Measurements from ENCODE around the gene DNM2. TPM values are rescaled to one million over a fixed set of nuclear protein-coding genes. Genes with fewer than 3 reads are reported as not detected.
A peak's percentile ranks its signal among the peaks of the same experiment; 100 is the strongest.

Gene DNM2
- total and polyA plus RNA-seq, 9 donors: 49.9 to 81.7 (median 68.3) TPM

DNA sequence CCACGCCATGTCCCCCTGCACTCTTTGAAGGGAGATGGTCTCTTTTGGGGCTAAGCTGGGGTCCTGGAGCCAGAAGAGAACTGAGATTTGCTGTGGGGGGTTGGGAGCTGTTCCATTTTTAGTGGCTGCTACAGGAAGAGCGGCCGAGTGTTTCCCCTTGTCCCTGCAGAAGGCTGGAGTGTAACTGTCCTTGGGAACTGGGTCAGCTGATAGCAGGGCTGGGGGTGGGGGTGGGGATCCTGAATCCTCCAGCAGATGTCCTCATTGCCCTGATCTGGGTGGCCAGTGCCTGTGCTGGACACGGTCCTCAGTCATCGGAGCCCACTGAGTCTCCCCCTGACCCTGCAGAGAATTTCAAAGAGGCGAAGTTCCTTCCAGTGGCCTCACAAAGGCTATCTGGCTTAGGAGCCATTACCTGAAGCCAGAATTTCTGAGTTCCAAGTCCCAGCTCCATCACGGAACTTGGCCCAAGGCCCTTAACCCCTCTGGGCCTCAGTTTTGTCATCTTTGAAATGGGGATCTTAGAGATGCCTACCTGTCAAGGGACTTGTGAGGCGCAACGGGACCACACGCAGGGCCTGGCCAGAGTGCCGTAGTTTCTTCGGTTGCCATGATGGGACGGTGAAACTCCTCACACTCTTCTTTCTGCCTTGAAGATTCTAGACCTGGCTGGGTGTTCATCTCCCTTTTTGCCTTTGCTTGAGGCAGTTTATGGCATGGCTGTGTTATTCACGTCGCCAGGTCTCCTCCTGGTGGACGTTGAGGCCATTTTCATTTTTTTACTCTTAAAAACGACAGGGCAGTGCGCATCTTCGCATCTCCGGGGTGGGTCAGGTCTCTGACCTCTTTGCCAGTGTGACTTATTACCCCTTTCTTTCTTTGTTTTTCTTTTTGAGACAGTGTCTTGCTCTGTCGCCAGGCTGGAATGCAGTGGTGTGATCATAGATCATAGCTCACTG, 51.9 kb downstream of the DNM2 start:
- peak; percentile 85 for DNase-seq
- H3K27ac ChIP-seq (ENCODE audit: low read length): peak overlapping the region; percentile 83
- H3K9me3 ChIP-seq (replicated peaks; ENCODE audit: control insufficient read depth, low read depth, low read length): no peaks in the 10 kb centered on the region
- H3K27me3 ChIP-seq (ENCODE audit: control insufficient read depth, insufficient read depth, low read length): no peaks in the 10 kb centered on the region
- H3K4me1 ChIP-seq (ENCODE audit: control insufficient read depth, insufficient read depth, low read length): peaks cover 40% of the 10 kb centered on the region
- peaks cover 34% of the 10 kb centered on the region for H3K36me3 ChIP-seq (ENCODE audit: control insufficient read depth, insufficient read depth, low read length)
- 43% methylated on average over 14 of the region's 21 CpGs for WGBS (ENCODE audit: insufficient coverage)
- H3K4me3 ChIP-seq (ENCODE audit: low read length): no peak overlapping the region

DNA sequence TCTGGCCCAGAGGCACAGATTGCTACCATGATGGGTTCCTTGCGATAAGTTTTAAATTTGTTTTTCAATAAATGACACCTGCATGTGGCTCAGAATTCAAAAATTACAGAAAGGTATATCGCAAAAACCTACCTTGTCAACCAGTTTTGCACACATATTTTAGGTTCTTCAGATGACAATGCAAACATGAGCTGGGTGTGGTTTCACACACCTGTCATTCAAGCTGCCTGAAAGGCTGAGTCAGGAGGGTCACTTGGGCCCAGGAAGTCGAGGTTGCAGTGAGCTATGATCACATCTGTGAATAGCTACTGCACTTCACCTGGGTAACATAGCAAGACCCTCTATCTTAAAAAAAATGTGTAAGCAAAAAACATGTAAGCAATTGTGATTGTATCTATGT, 56.1 kb downstream of the DNM2 start:
- Histone ChIP-seq H3K9me3 (replicated peaks; ENCODE audit: control insufficient read depth, low read depth, low read length) (no peaks in the 10 kb centered on the region), H3K27ac (ENCODE audit: low read length) (no peak overlapping the region), H3K4me3 (ENCODE audit: low read length) (no peak overlapping the region), H3K4me1 (ENCODE audit: control insufficient read depth, insufficient read depth, low read length) (peaks cover 13% of the 10 kb centered on the region), H3K27me3 (ENCODE audit: control insufficient read depth, insufficient read depth, low read length) (no peaks in the 10 kb centered on the region), H3K36me3 (ENCODE audit: control insufficient read depth, insufficient read depth, low read length) (peaks cover 65% of the 10 kb centered on the region)
- DNase-seq: no peak
- WGBS (ENCODE audit: insufficient coverage): 90% methylated on average over 2 of the region's 3 CpGs

DNA sequence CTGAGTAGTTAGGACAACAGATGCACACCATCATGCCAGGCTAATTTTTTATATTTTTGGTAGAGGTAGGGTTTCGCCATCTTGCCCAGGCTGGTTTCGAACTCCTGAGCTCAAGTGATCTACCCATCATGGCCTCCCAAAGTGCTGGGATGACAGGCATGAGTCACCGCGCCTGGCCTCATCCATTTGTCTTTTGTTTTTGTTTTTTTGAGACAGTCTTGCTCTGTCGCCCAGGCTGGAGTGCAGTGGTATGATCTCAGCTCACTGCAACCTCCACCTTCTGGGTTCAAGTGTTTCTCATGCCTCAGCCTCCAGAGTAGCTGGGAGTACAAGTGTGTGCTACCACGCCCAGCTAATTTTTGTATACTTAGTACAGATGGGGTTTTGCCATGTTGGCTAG, 57.0 kb downstream of the DNM2 start:
- no peak for DNase-seq

DNA sequence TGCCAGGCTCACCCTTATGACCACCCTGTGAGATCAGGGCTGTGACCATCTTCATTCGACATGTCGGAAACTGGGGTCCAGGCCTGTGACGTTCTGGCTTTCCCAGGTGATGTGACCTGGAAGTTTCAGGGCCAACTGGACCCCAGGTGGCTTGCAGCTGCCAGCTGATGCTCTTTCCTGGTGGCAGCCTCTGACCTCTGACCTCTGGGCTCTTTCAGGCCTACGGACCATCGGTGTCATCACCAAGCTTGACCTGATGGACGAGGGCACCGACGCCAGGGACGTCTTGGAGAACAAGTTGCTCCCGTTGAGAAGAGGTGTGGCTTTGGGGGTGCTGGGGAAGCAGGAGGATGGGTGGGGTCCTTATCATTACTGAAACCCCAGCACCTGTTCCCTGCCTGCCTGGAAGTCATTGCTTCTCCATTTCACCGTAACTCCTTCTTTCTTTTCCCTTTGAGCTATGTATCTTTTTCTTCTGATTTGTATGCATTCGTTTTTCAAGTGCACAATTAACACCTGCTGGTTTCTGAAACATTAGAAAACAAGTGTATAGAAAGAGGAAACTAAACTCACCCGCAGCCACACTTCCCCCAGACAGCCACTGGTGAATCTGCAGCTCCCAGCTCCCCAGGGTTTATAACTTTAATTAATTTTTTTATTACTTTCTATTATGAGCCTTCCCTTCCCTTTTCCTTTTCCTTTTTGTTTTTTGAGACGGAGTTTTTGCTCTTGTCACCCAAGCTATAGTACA, 59.2 kb downstream of the DNM2 start:
- Histone ChIP-seq H3K36me3 (ENCODE audit: control insufficient read depth, insufficient read depth, low read length) (peaks cover 81% of the 10 kb centered on the region), H3K4me1 (ENCODE audit: control insufficient read depth, insufficient read depth, low read length) (peaks cover 6% of the 10 kb centered on the region), H3K27ac (ENCODE audit: low read length) (no peak overlapping the region), H3K27me3 (ENCODE audit: control insufficient read depth, insufficient read depth, low read length) (no peaks in the 10 kb centered on the region), H3K9me3 (replicated peaks; ENCODE audit: control insufficient read depth, low read depth, low read length) (no peaks in the 10 kb centered on the region), H3K4me3 (ENCODE audit: low read length) (no peak overlapping the region)
- whole genome bisulfite sequencing (ENCODE audit: insufficient coverage): 79% methylated on average over 5 of the region's 14 CpGs
- no peak for DNase-seq

More for the DNA sequence above, 57.0 kb downstream of the DNM2 start:
- H3K36me3 ChIP-seq (ENCODE audit: control insufficient read depth, insufficient read depth, low read length): peaks cover 74% of the 10 kb centered on the region
- no peaks in the 10 kb centered on the region for H3K9me3 ChIP-seq (replicated peaks; ENCODE audit: control insufficient read depth, low read depth, low read length)
- H3K27ac ChIP-seq (ENCODE audit: low read length): no peak overlapping the region
- 100% methylated on average over 3 of the region's 6 CpGs for WGBS (ENCODE audit: insufficient coverage)
- H3K27me3 ChIP-seq (ENCODE audit: control insufficient read depth, insufficient read depth, low read length): no peaks in the 10 kb centered on the region
- peaks cover 4% of the 10 kb centered on the region for H3K4me1 ChIP-seq (ENCODE audit: control insufficient read depth, insufficient read depth, low read length)
- H3K4me3 ChIP-seq (ENCODE audit: low read length): no peak overlapping the region

DNA sequence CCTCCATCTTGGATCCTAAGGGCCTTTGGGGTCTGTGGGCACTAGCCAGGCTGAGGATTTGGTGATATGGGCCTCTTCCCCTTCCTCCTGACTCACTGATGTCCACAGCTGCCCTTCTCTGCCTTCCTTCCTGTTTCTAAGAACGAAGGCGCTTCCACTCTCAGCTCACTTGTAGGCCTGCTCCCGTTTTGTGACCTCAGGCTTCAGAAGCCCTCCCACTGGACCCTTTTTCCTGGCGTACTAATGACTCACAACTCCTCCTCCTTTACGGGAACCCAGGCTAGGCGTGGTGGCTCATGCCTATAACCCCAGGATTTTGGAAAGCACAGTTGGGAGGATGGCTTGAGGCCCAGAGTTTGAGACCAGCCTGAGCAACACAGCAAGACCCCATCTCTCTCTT, 62.5 kb downstream of the DNM2 start:
- H3K27ac ChIP-seq (ENCODE audit: low read length): peak overlapping the region; percentile 62
- peaks cover 89% of the 10 kb centered on the region for H3K36me3 ChIP-seq (ENCODE audit: control insufficient read depth, insufficient read depth, low read length)
- H3K4me3 ChIP-seq (ENCODE audit: low read length): no peak overlapping the region
- WGBS (ENCODE audit: insufficient coverage): 53% methylated on average over 4 of the region's 6 CpGs
- H3K4me1 ChIP-seq (ENCODE audit: control insufficient read depth, insufficient read depth, low read length): peaks cover 6% of the 10 kb centered on the region
- no peaks in the 10 kb centered on the region for H3K27me3 ChIP-seq (ENCODE audit: control insufficient read depth, insufficient read depth, low read length)
- H3K9me3 ChIP-seq (replicated peaks; ENCODE audit: control insufficient read depth, low read depth, low read length): no peaks in the 10 kb centered on the region
- DNase-seq: peak; percentile 77

DNA sequence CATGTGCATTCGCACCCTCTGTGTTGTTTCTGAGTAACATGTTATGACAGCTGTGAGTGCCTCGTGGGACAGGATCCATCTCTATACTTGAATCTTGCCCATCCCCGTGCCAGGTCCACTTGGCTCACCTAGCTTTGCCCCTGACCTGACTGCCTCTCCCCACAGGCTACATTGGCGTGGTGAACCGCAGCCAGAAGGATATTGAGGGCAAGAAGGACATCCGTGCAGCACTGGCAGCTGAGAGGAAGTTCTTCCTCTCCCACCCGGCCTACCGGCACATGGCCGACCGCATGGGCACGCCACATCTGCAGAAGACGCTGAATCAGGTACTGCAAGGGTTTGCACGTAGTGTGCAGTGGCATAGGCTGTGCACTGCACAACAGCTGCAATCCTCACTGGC, 64.9 kb downstream of the DNM2 start:
- WGBS (ENCODE audit: insufficient coverage): 96% methylated on average over 12 of the region's 13 CpGs

DNA sequence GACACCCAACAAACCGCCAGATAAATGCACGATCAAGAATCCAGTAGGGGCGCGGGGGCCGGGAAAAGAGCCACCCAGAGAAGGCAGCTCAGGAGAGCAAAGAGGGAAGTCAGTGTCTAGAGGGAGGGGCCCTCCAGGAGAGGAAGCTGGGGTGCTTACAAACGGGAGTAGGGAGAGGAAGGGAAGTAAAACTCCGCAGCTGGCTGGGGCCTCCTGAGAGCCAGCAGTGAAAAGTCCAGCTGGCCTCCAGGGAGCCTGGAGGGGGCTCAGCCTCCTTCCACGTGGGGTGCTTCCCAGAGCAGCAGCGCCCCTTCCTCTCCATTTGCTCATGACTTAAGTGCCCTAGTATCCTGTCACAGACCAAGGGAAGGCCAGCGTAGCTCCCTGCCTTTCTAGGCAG, 66.4 kb downstream of the DNM2 start:
- 70% methylated on average over 8 of the region's 10 CpGs for WGBS (ENCODE audit: insufficient coverage)
- no peaks in the 10 kb centered on the region for H3K9me3 ChIP-seq (replicated peaks; ENCODE audit: control insufficient read depth, low read depth, low read length)
- H3K4me1 ChIP-seq (ENCODE audit: control insufficient read depth, insufficient read depth, low read length): peaks cover 6% of the 10 kb centered on the region
- DNase-seq: peak; percentile 70
- H3K36me3 ChIP-seq (ENCODE audit: control insufficient read depth, insufficient read depth, low read length): peaks cover 88% of the 10 kb centered on the region
- H3K27ac ChIP-seq (ENCODE audit: low read length): peak overlapping the region; percentile 5
- H3K4me3 ChIP-seq (ENCODE audit: low read length): no peak overlapping the region
- no peaks in the 10 kb centered on the region for H3K27me3 ChIP-seq (ENCODE audit: control insufficient read depth, insufficient read depth, low read length)

More for the DNA sequence above, 64.9 kb downstream of the DNM2 start:
- no peaks in the 10 kb centered on the region for H3K27me3 ChIP-seq (ENCODE audit: control insufficient read depth, insufficient read depth, low read length)
- DNase-seq: no peak
- H3K4me3 ChIP-seq (ENCODE audit: low read length): no peak overlapping the region
- H3K4me1 ChIP-seq (ENCODE audit: control insufficient read depth, insufficient read depth, low read length): peaks cover 6% of the 10 kb centered on the region
- H3K9me3 ChIP-seq (replicated peaks; ENCODE audit: control insufficient read depth, low read depth, low read length): no peaks in the 10 kb centered on the region
- peaks cover 87% of the 10 kb centered on the region for H3K36me3 ChIP-seq (ENCODE audit: control insufficient read depth, insufficient read depth, low read length)
- H3K27ac ChIP-seq (ENCODE audit: low read length): no peak overlapping the region

GRCh38 chr19:10788146-10788545, 70.3 kb downstream of the DNM2 start:
- peaks cover 86% of the 10 kb centered on the region for H3K36me3 ChIP-seq (ENCODE audit: control insufficient read depth, insufficient read depth, low read length)
- no peak overlapping the region for H3K4me3 ChIP-seq (ENCODE audit: low read length)
- no peaks in the 10 kb centered on the region for H3K27me3 ChIP-seq (ENCODE audit: control insufficient read depth, insufficient read depth, low read length)
- H3K9me3 ChIP-seq (replicated peaks; ENCODE audit: control insufficient read depth, low read depth, low read length): no peaks in the 10 kb centered on the region
- H3K4me1 ChIP-seq (ENCODE audit: control insufficient read depth, insufficient read depth, low read length): no peaks in the 10 kb centered on the region
- 93% methylated on average over 7 of the region's 8 CpGs for WGBS (ENCODE audit: insufficient coverage)
- no peak for DNase-seq
- H3K27ac ChIP-seq (ENCODE audit: low read length): no peak overlapping the region

DNA sequence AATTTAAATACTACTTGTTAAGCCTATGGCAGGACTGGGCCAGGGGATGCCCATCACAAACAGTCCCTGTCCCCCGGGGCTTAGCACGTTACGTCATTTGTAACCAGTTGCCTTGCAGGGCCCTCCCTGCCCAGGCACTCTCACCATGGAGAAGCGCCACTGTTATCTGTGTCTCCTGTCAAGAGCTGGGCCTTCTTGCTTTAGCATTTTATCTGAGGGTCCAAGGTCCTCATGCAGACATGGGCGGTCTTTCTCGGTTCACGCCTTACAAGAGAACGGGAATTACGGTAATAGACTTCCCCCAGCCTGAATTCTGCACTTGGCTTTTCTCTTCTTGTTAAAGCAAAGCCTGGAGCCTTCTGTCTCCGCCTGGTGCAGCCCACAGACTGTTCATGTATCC, 72.0 kb downstream of the DNM2 start:
- DNase-seq: no peak
- H3K4me3 ChIP-seq (ENCODE audit: low read length): no peak overlapping the region
- H3K4me1 ChIP-seq (ENCODE audit: control insufficient read depth, insufficient read depth, low read length): no peaks in the 10 kb centered on the region
- no peak overlapping the region for H3K27ac ChIP-seq (ENCODE audit: low read length)
- H3K9me3 ChIP-seq (replicated peaks; ENCODE audit: control insufficient read depth, low read depth, low read length): no peaks in the 10 kb centered on the region
- peaks cover 87% of the 10 kb centered on the region for H3K36me3 ChIP-seq (ENCODE audit: control insufficient read depth, insufficient read depth, low read length)
- WGBS (ENCODE audit: insufficient coverage): 94% methylated on average over 9 of the region's 10 CpGs
- H3K27me3 ChIP-seq (ENCODE audit: control insufficient read depth, insufficient read depth, low read length): no peaks in the 10 kb centered on the region

DNA sequence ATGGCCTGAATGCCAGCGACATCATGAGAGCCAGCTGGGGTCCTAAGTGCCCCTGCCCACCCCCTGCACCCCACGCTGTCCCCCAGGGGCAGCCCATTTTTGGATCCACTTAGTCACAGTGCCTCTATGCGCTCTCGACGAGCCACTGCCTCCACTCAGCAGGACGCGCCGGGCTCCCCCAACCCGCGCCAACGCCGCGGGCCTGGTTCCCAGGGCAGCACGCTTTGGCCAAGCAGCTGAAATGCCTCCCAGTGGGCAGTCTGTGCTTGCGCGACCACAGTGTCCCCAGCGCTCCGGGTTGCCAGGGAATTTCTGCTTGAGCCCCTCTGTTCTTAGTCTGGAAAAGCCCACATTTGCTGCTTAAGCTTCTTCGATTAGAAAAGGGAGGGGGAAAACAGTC, 78.8 kb downstream of the DNM2 start:
- no peak overlapping the region for H3K4me3 ChIP-seq (ENCODE audit: low read length)
- H3K4me1 ChIP-seq (ENCODE audit: control insufficient read depth, insufficient read depth, low read length): no peaks in the 10 kb centered on the region
- H3K27me3 ChIP-seq (ENCODE audit: control insufficient read depth, insufficient read depth, low read length): no peaks in the 10 kb centered on the region
- no peak for DNase-seq
- no peak overlapping the region for H3K27ac ChIP-seq (ENCODE audit: low read length)
- WGBS (ENCODE audit: insufficient coverage): 81% methylated on average over 19 of the region's 19 CpGs
- peaks cover 82% of the 10 kb centered on the region for H3K36me3 ChIP-seq (ENCODE audit: control insufficient read depth, insufficient read depth, low read length)
- H3K9me3 ChIP-seq (replicated peaks; ENCODE audit: control insufficient read depth, low read depth, low read length): no peaks in the 10 kb centered on the region
